HCT116 (cell line): ENCODE results near the gene MADD. TPM values are rescaled to one million over a fixed set of nuclear protein-coding genes. Genes with fewer than 3 reads are reported as not detected.
A peak's percentile ranks its signal among the peaks of the same experiment; 100 is the strongest.

Source experiments
- ATF3 ChIP-seq: IDR thresholded peaks from 2 replicates; pipeline ENCODE4 v1.6.1; 2012
- CBX3 ChIP-seq: IDR thresholded peaks from 2 replicates; pipeline ENCODE4 v1.6.1; 2012; ENCODE audit warnings: low read depth
- CEBPB ChIP-seq: IDR thresholded peaks from 2 replicates; pipeline ENCODE4 v1.6.1; 2012; ENCODE audit warnings: low read depth
- ELF1 ChIP-seq: IDR thresholded peaks from 2 replicates; pipeline ENCODE4 v1.6.1; 2012; ENCODE audit warnings: low read depth, borderline replicate concordance
- EZH2 ChIP-seq: fragments of 200-600 bp; sonication (generic); IDR thresholded peaks from 2 replicates; pipeline ENCODE4 v1.6.1; 2017; ENCODE audit warnings: antibody characterized with exemption, mixed run types
- EZH2phosphoT487 ChIP-seq: fragments of 200-600 bp; IDR thresholded peaks from 2 replicates; pipeline ENCODE4 v1.6.1; 2018; ENCODE audit warnings: antibody characterized with exemption, borderline replicate concordance
- RAD21 ChIP-seq: IDR thresholded peaks from 2 replicates; pipeline ENCODE4 v1.6.1; 2012; ENCODE audit warnings: low read depth, mild to moderate bottlenecking
- REST ChIP-seq: IDR thresholded peaks from 2 replicates; pipeline ENCODE4 v1.6.1; 2012; ENCODE audit warnings: low read depth
- YY1 ChIP-seq: IDR thresholded peaks from 2 replicates; pipeline ENCODE4 v1.6.1; 2011; ENCODE audit warnings: low read length, low read depth, moderate library complexity, mild to moderate bottlenecking; ENCODE audit not compliant: insufficient replicate concordance; ENCODE audit errors: extremely low read depth
- ZBTB33 ChIP-seq: IDR thresholded peaks from 2 replicates; pipeline ENCODE4 v1.6.1; 2011; ENCODE audit warnings: mild to moderate bottlenecking, low read length, moderate library complexity; ENCODE audit not compliant: insufficient replicate concordance; ENCODE audit errors: extremely low read depth
- ZFX ChIP-seq: fragments of 450-650 bp; IDR thresholded peaks from 2 replicates; pipeline ENCODE4 v1.6.1; 2017
- ZNF274 ChIP-seq: fragments of 200-500 bp; sonication (Bioruptor generic); IDR thresholded peaks from 2 replicates; pipeline ENCODE4 v1.6.1; 2014; ENCODE audit warnings: mild to moderate bottlenecking, low read depth, low read length, inconsistent platforms
- total RNA-seq: library from RNA; stranded (reverse); gene quantifications from one replicate; pipeline ENCODE4 v1.2.1, GENCODE V29; 2021; ENCODE audit not compliant: unreplicated experiment

Gene MADD
- total RNA-seq, 1 experiment from 2014 or later = 37.1 TPM

GRCh38 chr11:47355283-47356128 is 85.6 kb downstream of the MADD start (continued):
- peak; percentile 53 for TF ChIP-seq ZBTB33
- TF ChIP-seq ZNF274 = no peak
- TF ChIP-seq REST = no peak
- TF ChIP-seq CBX3 = peak; percentile 77; the same call in 1 of the 2 replicates
- TF ChIP-seq EZH2phosphoT487 = no peak
- TF ChIP-seq ELF1 = no peak
- no peak for TF ChIP-seq CEBPB
- peak; percentile 49; the same call in 1 of the 2 replicates for TF ChIP-seq ZFX
- no peak for TF ChIP-seq EZH2
- no peak for TF ChIP-seq ATF3
- TF ChIP-seq RAD21 = peak; percentile 99
- TF ChIP-seq YY1 = peak; percentile 71
